Liver (tissue), 9 donors: ENCODE results near the gene GATD1. TPM values are rescaled to one million over a fixed set of nuclear protein-coding genes. Genes with fewer than 3 reads are reported as not detected.

Experiments
- DNase-seq: peaks from one replicate; pipeline ENCODE4 v3.0.0-alpha.2; 2017; ENCODE audit warnings: low spot score
- H3K27ac ChIP-seq, 2 donors: one replicate each; pipeline ENCODE4 v1.7.0; 2013; ENCODE audit warnings: inconsistent platforms in 2 of 2, low read length in 2 of 2, control low read depth in 1 of 2, low read depth in 1 of 2, mild to moderate bottlenecking in 1 of 2
- H3K27me3 ChIP-seq, 4 donors: one replicate each; pipeline versions ENCODE4 v1.6.1 to v1.7.0; 2013; ENCODE audit warnings: low read length in 3 of 4, inconsistent platforms in 1 of 4, mild to moderate bottlenecking in 1 of 4, moderate library complexity in 1 of 4; ENCODE audit not compliant: control insufficient read depth in 4 of 4, insufficient read depth in 4 of 4
- H3K36me3 ChIP-seq, 4 donors: one replicate each; pipeline versions ENCODE4 v1.6.1 to v1.7.0; 2013; ENCODE audit warnings: low read length in 3 of 4, mild to moderate bottlenecking in 3 of 4, low read depth in 1 of 4, moderate library complexity in 1 of 4; ENCODE audit not compliant: control insufficient read depth in 4 of 4, insufficient read depth in 3 of 4
- H3K4me1 ChIP-seq, 4 donors: one replicate each; pipeline versions ENCODE4 v1.6.1 to v1.7.0; 2013; ENCODE audit warnings: low read length in 3 of 4, mild to moderate bottlenecking in 3 of 4, moderate library complexity in 1 of 4; ENCODE audit not compliant: control insufficient read depth in 4 of 4, insufficient read depth in 4 of 4
- H3K4me3 ChIP-seq, 3 donors: one replicate each; pipeline versions ENCODE4 v1.6.1 to v1.7.0; 2013; ENCODE audit warnings: low read length in 3 of 3, control low read depth in 1 of 3, low read depth in 1 of 3, mild to moderate bottlenecking in 1 of 3
- H3K9ac ChIP-seq, 2 donors: one replicate each; pipeline ENCODE4 v1.7.0; 2013; ENCODE audit warnings: low read length in 2 of 2, mild to moderate bottlenecking in 2 of 2, moderate library complexity in 2 of 2, control low read depth in 1 of 2, low read depth in 1 of 2
- H3K9me3 ChIP-seq, 4 donors: one replicate each; pipeline versions ENCODE4 v1.6.1 to v1.7.0; 2013; ENCODE audit warnings: low read length in 3 of 4; ENCODE audit not compliant: control insufficient read depth in 4 of 4
- EGR1 ChIP-seq, 2 donors: IDR thresholded peaks; 2 replicates each; pipeline ENCODE4 v1.6.1; 2016 to 2018; ENCODE audit warnings: antibody characterized with exemption in 2 of 2, low read depth in 2 of 2
- FOXA1 ChIP-seq: IDR thresholded peaks from 2 replicates; pipeline ENCODE4 v1.6.1; 2016; ENCODE audit warnings: antibody characterized with exemption
- FOXA2 ChIP-seq: IDR thresholded peaks from 2 replicates; pipeline ENCODE4 v1.6.1; 2016; ENCODE audit warnings: antibody characterized with exemption
- GABPA ChIP-seq, 2 donors: IDR thresholded peaks in 1 of 2; conservative IDR thresholded peaks in 1 of 2; 2 replicates each; pipeline ENCODE4 v1.6.1; 2016; ENCODE audit warnings: antibody characterized with exemption in 2 of 2, mild to moderate bottlenecking in 1 of 2, moderate library complexity in 1 of 2
- HNF4A ChIP-seq, 2 donors: conservative IDR thresholded peaks; 2 replicates each; pipeline ENCODE4 v1.6.1; 2016; ENCODE audit warnings: antibody characterized with exemption in 2 of 2, mild to moderate bottlenecking in 2 of 2
- HNF4G ChIP-seq: IDR thresholded peaks from 2 replicates; pipeline ENCODE4 v1.6.1; 2016; ENCODE audit warnings: antibody characterized with exemption
- JUND ChIP-seq, 2 donors: IDR thresholded peaks; 2 replicates each; pipeline ENCODE4 v1.6.1; 2016; ENCODE audit warnings: antibody characterized with exemption in 2 of 2
- NR2F2 ChIP-seq: IDR thresholded peaks from 2 replicates; pipeline ENCODE4 v1.6.1; 2016; ENCODE audit warnings: antibody characterized with exemption
- RAD21 ChIP-seq, 2 donors: IDR thresholded peaks; 2 replicates each; pipeline ENCODE4 v1.6.1; 2016; ENCODE audit warnings: antibody characterized with exemption in 2 of 2, mild to moderate bottlenecking in 2 of 2
- RXRA ChIP-seq, 2 donors: IDR thresholded peaks; 2 replicates each; pipeline ENCODE4 v1.6.1; 2017 to 2018; ENCODE audit warnings: antibody characterized with exemption in 2 of 2, mild to moderate bottlenecking in 1 of 2
- SP1 ChIP-seq: IDR thresholded peaks from 2 replicates; pipeline ENCODE4 v1.6.1; 2018; ENCODE audit warnings: antibody characterized with exemption, mild to moderate bottlenecking
- TAF1 ChIP-seq: conservative IDR thresholded peaks from 2 replicates; pipeline ENCODE4 v1.6.1; 2016; ENCODE audit warnings: antibody characterized with exemption, mild to moderate bottlenecking
- WGBS: extraction: QIAGEN DNeasy Blood & Tissue Kit; methylation state at CpG from one replicate; pipeline ENCODE4 v1.1.7; 2013; 5-methylcytosine and 5-hydroxymethylcytosine counted together
- polyA plus RNA-seq, 2 donors: library from polyadenylated mRNA; stranded (reverse) in 1 of 2; unstranded in 1 of 2; fragments of 200-250 nt in 1 of 2; fragments of >200 nt in 1 of 2; fragmentation: Nextera tagmentation in 1 of 2; extraction: Ambion mirVana in 1 of 2; gene quantifications; one replicate each; pipeline versions ENCODE4 v1.2.1 to v1.2.3, GENCODE V29; 2013 to 2015
- total RNA-seq, 2 donors: library from RNA; depleted of rRNA; stranded (reverse); fragments of >200 nt; gene quantifications; one replicate each; pipeline ENCODE4 v1.2.3, GENCODE V29; 2014
- TF ChIP-seq, protein P1 (sequence below): IDR thresholded peaks from 2 replicates; pipeline ENCODE4 v1.6.1; 2016; ENCODE audit warnings: antibody characterized with exemption, mild to moderate bottlenecking
- TF ChIP-seq, protein P2 (sequence below): IDR thresholded peaks from 2 replicates; pipeline ENCODE4 v1.6.1; 2016; ENCODE audit warnings: antibody characterized with exemption
- TF ChIP-seq, protein P3 (sequence below): IDR thresholded peaks from 2 replicates; pipeline ENCODE4 v1.6.1; 2016; ENCODE audit warnings: antibody characterized with exemption
- TF ChIP-seq, protein P4 (sequence below): fragments of 150-350 bp; IDR thresholded peaks from 2 replicates; pipeline ENCODE4 v1.5.1; 2017; ENCODE audit warnings: improper control_type of control experiment, low read depth, low read length; ENCODE audit not compliant: missing input control
- TF ChIP-seq, protein P5 (sequence below): IDR thresholded peaks from 2 replicates; pipeline ENCODE4 v1.6.1; 2016; ENCODE audit warnings: antibody characterized with exemption
- donor health status: healthy.
- donor health status: healthy.
- donor health status: healthy.
- donor health status: healthy.
- donor health status: healthy.

Gene GATD1
- total and polyA plus RNA-seq, 4 donors, result 22.7 to 37.2 (median 24.6) TPM

DNA sequence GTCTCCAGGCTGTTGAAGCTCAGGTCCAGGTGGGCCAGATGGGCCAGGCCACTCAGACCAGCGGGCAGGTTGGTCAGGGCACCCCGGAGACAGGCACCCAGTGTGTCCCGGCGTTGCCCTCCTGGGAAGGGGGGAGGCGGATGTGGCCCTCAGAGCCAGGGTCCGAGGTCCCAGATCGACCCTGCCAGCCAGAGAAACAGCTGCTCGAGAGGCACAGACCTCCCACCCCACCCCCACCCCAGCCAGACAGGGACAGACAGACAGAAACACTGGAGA is 26.1 kb upstream of the GATD1 start:
- H3K4me1 ChIP-seq, result peaks cover 8 to 17% (median 15%) of the 10 kb centered on the region in 4 donors
- H3K27ac ChIP-seq, result no peak overlapping the region
- DNase-seq, result no peak
- 92% methylated on average over 8 of the region's 8 CpGs for WGBS
- H3K9me3 ChIP-seq, result no peaks in the 10 kb centered on the region
- no peak overlapping the region for H3K9ac ChIP-seq
- H3K4me3 ChIP-seq, result no peak overlapping the region
- no peaks in the 10 kb centered on the region for H3K27me3 ChIP-seq
- TF ChIP-seq, protein P1, sequence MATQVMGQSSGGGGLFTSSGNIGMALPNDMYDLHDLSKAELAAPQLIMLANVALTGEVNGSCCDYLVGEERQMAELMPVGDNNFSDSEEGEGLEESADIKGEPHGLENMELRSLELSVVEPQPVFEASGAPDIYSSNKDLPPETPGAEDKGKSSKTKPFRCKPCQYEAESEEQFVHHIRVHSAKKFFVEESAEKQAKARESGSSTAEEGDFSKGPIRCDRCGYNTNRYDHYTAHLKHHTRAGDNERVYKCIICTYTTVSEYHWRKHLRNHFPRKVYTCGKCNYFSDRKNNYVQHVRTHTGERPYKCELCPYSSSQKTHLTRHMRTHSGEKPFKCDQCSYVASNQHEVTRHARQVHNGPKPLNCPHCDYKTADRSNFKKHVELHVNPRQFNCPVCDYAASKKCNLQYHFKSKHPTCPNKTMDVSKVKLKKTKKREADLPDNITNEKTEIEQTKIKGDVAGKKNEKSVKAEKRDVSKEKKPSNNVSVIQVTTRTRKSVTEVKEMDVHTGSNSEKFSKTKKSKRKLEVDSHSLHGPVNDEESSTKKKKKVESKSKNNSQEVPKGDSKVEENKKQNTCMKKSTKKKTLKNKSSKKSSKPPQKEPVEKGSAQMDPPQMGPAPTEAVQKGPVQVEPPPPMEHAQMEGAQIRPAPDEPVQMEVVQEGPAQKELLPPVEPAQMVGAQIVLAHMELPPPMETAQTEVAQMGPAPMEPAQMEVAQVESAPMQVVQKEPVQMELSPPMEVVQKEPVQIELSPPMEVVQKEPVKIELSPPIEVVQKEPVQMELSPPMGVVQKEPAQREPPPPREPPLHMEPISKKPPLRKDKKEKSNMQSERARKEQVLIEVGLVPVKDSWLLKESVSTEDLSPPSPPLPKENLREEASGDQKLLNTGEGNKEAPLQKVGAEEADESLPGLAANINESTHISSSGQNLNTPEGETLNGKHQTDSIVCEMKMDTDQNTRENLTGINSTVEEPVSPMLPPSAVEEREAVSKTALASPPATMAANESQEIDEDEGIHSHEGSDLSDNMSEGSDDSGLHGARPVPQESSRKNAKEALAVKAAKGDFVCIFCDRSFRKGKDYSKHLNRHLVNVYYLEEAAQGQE, result no peak
- TF ChIP-seq, protein P2, sequence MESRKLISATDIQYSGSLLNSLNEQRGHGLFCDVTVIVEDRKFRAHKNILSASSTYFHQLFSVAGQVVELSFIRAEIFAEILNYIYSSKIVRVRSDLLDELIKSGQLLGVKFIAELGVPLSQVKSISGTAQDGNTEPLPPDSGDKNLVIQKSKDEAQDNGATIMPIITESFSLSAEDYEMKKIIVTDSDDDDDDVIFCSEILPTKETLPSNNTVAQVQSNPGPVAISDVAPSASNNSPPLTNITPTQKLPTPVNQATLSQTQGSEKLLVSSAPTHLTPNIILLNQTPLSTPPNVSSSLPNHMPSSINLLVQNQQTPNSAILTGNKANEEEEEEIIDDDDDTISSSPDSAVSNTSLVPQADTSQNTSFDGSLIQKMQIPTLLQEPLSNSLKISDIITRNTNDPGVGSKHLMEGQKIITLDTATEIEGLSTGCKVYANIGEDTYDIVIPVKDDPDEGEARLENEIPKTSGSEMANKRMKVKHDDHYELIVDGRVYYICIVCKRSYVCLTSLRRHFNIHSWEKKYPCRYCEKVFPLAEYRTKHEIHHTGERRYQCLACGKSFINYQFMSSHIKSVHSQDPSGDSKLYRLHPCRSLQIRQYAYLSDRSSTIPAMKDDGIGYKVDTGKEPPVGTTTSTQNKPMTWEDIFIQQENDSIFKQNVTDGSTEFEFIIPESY, result no peak
- TF ChIP-seq HNF4G (no peak), HNF4A (conservative IDR thresholded peaks at IDR 0.05) (no peak), NR2F2 (no peak), JUND (IDR thresholded peaks at IDR 0.05) (no peak), SP1 (no peak), RAD21 (IDR thresholded peaks at IDR 0.05) (no peak), EGR1 (IDR thresholded peaks at IDR 0.05; ENCODE audit: low read depth in 2 of 2) (no peak), TAF1 (no peak)
- H3K36me3 ChIP-seq, result peaks cover 0 to 5% (median 1%) of the 10 kb centered on the region in 4 donors

DNA sequence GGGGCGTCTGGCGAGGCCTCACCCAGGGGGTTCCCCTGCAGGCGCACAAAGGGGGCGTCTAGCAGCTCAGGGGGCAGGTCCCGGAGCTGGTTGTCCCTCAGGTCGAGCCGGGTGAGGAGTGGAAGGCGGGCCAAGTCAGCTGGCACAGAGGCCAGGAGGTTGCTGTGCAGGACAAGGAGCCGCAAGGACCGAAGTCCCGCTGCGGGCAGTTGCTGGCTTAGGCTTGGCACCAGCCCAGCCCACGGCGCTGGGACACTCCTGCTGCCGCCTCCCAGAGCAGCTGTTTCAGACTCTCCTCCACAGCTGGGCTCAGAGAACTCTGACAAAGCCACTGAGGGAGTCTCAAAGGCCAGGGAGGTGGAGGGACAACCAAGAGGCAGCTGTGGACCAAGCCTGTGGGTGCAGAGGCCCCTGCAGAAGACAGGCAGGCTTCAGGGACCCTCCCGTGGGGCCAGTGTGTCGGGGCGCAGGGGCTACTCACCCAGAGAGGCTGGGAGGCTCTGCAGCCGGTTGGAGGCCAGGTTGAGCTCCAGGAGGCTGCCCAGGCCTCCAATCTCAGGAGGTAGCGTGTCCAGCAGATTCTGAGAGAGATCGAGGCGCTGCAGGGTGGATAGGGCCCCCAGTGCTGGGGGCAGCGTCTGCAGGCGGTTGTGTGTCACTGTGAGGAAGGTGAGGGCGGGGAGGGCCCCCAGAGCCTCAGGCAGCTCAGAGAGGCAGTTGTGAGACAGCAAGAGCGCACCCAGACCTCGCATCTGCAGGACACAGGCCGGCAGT is 25.6 kb upstream of the GATD1 start:
- TF ChIP-seq FOXA1, result no peak
- TF ChIP-seq, protein P3, sequence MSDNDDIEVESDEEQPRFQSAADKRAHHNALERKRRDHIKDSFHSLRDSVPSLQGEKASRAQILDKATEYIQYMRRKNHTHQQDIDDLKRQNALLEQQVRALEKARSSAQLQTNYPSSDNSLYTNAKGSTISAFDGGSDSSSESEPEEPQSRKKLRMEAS, result no peak
- no peak for TF ChIP-seq FOXA2
- TF ChIP-seq, protein P1, result no peak
- no peak for TF ChIP-seq HNF4A (conservative IDR thresholded peaks at IDR 0.05)
- TF ChIP-seq SP1, result no peak
- TF ChIP-seq, protein P4, sequence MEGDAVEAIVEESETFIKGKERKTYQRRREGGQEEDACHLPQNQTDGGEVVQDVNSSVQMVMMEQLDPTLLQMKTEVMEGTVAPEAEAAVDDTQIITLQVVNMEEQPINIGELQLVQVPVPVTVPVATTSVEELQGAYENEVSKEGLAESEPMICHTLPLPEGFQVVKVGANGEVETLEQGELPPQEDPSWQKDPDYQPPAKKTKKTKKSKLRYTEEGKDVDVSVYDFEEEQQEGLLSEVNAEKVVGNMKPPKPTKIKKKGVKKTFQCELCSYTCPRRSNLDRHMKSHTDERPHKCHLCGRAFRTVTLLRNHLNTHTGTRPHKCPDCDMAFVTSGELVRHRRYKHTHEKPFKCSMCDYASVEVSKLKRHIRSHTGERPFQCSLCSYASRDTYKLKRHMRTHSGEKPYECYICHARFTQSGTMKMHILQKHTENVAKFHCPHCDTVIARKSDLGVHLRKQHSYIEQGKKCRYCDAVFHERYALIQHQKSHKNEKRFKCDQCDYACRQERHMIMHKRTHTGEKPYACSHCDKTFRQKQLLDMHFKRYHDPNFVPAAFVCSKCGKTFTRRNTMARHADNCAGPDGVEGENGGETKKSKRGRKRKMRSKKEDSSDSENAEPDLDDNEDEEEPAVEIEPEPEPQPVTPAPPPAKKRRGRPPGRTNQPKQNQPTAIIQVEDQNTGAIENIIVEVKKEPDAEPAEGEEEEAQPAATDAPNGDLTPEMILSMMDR, result no peak
- TF ChIP-seq GABPA (IDR thresholded peaks at IDR 0.05 in 1 of 2, conservative IDR thresholded peaks at IDR 0.05 in 1 of 2), result no peak
- TF ChIP-seq, protein P5, sequence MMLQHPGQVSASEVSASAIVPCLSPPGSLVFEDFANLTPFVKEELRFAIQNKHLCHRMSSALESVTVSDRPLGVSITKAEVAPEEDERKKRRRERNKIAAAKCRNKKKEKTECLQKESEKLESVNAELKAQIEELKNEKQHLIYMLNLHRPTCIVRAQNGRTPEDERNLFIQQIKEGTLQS, result no peak
- no peak for TF ChIP-seq RXRA (IDR thresholded peaks at IDR 0.05)
- 92% methylated on average over 28 of the region's 28 CpGs for WGBS
- Histone ChIP-seq H3K9ac (no peak overlapping the region), H3K27ac (no peak overlapping the region), H3K27me3 (no peaks in the 10 kb centered on the region), H3K4me1 (peaks cover 7 to 19% (median 16%) of the 10 kb centered on the region in 4 donors), H3K36me3 (peaks cover 0 to 5% (median 1%) of the 10 kb centered on the region in 4 donors), H3K9me3 (no peaks in the 10 kb centered on the region), H3K4me3 (no peak overlapping the region)
- DNase-seq, result no peak
